GM12873 (cell line): ENCODE measurements around the gene RCN2.

Source experiments
- TF ChIP-seq, protein P1 (sequence below): IDR thresholded peaks from 2 replicates; pipeline ENCODE4 v1.5.1; 2012; ENCODE audit warnings: low read depth, mild to moderate bottlenecking, moderate library complexity, low read length, control low read depth; ENCODE audit not compliant: insufficient read depth; ENCODE audit errors: missing control alignments

RCN2 gene

GRCh38 chr15:76962337-76963013 is 30.9 kb downstream of the RCN2 start:
- TF ChIP-seq, protein P1, sequence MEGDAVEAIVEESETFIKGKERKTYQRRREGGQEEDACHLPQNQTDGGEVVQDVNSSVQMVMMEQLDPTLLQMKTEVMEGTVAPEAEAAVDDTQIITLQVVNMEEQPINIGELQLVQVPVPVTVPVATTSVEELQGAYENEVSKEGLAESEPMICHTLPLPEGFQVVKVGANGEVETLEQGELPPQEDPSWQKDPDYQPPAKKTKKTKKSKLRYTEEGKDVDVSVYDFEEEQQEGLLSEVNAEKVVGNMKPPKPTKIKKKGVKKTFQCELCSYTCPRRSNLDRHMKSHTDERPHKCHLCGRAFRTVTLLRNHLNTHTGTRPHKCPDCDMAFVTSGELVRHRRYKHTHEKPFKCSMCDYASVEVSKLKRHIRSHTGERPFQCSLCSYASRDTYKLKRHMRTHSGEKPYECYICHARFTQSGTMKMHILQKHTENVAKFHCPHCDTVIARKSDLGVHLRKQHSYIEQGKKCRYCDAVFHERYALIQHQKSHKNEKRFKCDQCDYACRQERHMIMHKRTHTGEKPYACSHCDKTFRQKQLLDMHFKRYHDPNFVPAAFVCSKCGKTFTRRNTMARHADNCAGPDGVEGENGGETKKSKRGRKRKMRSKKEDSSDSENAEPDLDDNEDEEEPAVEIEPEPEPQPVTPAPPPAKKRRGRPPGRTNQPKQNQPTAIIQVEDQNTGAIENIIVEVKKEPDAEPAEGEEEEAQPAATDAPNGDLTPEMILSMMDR: no peak

DNA sequence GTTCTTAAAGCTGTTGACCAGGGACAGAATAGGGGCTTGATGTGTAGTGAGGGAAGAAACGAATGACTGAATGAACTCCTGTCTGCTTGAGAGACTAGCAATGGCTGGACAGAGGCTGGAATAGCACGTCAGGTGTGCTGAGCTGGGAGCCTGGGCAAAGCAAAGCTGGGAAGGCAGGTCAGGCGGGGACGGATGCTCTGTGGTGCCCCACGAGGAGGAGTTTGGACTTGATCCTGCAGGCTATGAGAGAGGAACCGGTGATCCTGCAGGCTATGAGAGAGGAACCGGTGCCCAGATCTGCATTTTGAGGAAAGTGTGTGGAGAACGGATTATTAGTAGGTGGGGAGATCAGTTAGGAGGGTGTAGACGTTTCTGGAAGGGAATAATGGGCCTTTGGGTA is 32.0 kb downstream of the RCN2 start:
- TF ChIP-seq, protein P1: no peak

- TF ChIP-seq, protein P1: no peak
Observed at GRCh38 chr15:76964157-76964556, 32.6 kb downstream of the RCN2 start.

GRCh38 chr15:76967067-76967466 is 35.5 kb downstream of the RCN2 start:
- TF ChIP-seq, protein P1: no peak

GRCh38 chr15:76968306-76968705 is 36.8 kb downstream of the RCN2 start:
- TF ChIP-seq, protein P1: no peak

GRCh38 chr15:76972389-76973361 is 41.1 kb downstream of the RCN2 start:
- TF ChIP-seq, protein P1: no peak

DNA sequence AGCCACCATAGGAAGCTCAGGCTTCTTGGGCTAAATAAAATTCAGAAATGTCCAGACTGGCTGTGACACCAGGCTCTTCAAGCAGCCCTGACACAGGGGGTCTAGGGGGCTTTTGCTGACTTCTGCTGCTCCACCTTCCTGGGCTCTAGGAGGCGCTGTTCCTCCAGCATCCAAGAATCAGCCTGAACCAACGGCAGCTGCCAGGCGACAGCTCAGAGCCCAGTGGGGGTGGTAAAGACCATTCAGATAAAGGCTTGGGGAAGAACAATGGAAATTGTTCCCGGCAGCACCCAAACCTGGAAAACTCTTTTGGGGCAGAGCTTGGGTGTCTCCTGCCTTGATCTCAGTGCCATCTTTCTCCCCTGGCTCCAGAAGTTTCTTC is 41.8 kb downstream of the RCN2 start:
- TF ChIP-seq, protein P1: peak; percentile 92
